SK-N-SH (cell line): ENCODE measurements around the gene GRAMD1B. TPM values are rescaled to one million over a fixed set of nuclear protein-coding genes. Genes with fewer than 3 reads are reported as not detected.

Source experiments
- CTCF ChIA-PET: fragments of 300-600, 350-600 bp; formaldehyde crosslinking; extraction: SDS; loops from one replicate; lab custom pipeline; 2021; lab: Yijun Ruan, JAX
- POLR2A ChIA-PET: fragments of 350-600 bp; sonication (Branson Sonifier 250); formaldehyde crosslinking; extraction: SDS; loops from one replicate; lab custom pipeline; 2020; ENCODE audit warnings: antibody characterized with exemption, inconsistent platforms; lab: Yijun Ruan, JAX
- DNase-seq: peaks from one replicate; pipeline ENCODE4 v3.0.0; 2012
- H2AFZ ChIP-seq: fragments of 200-600 bp; sonication (generic); 2 replicates; pipeline ENCODE4 v1.8.1; 2016; ENCODE audit warnings: antibody characterized with exemption, mild to moderate bottlenecking, low read depth
- H3F3A ChIP-seq: fragments of 200-600 bp; sonication (generic); replicated peaks from 2 replicates; pipeline ENCODE3; 2016; ENCODE audit warnings: antibody characterized with exemption, mild to moderate bottlenecking; ENCODE audit not compliant: insufficient read depth
- H3K27ac ChIP-seq, 2 experiments: fragments of 200-500 bp in 1 of 2; fragments of 200-600 bp in 1 of 2; sonication (Bioruptor generic) in 1 of 2; sonication (generic), shearing (Covaris generic) in 1 of 2; 2 replicates each; pipeline versions ENCODE4 v1.5.1 to v1.6.1; 2014 to 2016; ENCODE audit warnings: low read depth in 2 of 2, inconsistent platforms in 1 of 2, low read length in 1 of 2, mild to moderate bottlenecking in 1 of 2, mixed read lengths in 1 of 2
- H3K27me3 ChIP-seq: fragments of 200-600 bp; sonication (generic), shearing (Covaris generic); 2 replicates; pipeline ENCODE4 v1.6.1; 2016; ENCODE audit warnings: mixed run types; ENCODE audit not compliant: insufficient read depth
- H3K36me3 ChIP-seq, 2 experiments: fragments of 200-500 bp in 1 of 2; fragments of 200-600 bp in 1 of 2; sonication (Bioruptor generic) in 1 of 2; sonication (generic) in 1 of 2; replicated peaks in 1 of 2; 2 replicates each; pipeline versions ENCODE3 to v1.5.1; 2014 to 2016; ENCODE audit warnings: low read length in 1 of 2, mild to moderate bottlenecking in 1 of 2; ENCODE audit not compliant: insufficient read depth in 2 of 2, control insufficient read depth in 1 of 2
- H3K4me1 ChIP-seq, 2 experiments: fragments of 200-500 bp in 1 of 2; fragments of 200-600 bp in 1 of 2; sonication (Bioruptor generic) in 1 of 2; sonication (generic), shearing (Covaris generic) in 1 of 2; 2 replicates each; pipeline versions ENCODE4 v1.5.1 to v1.6.1; 2014 to 2016; ENCODE audit warnings: low read depth in 1 of 2, low read length in 1 of 2, mixed run types in 1 of 2; ENCODE audit not compliant: insufficient read depth in 2 of 2, control insufficient read depth in 1 of 2
- H3K4me2 ChIP-seq: fragments of 200-600 bp; sonication (generic), shearing (Covaris generic); 2 replicates; pipeline ENCODE4 v1.6.1; 2017; ENCODE audit warnings: mixed run types
- H3K4me3 ChIP-seq, 2 experiments: fragments of 200-500 bp in 1 of 2; fragments of 200-600 bp in 1 of 2; sonication (Bioruptor generic) in 1 of 2; sonication (generic), shearing (Covaris generic) in 1 of 2; 2 replicates each; pipeline versions ENCODE4 v1.5.1 to v1.8.1; 2014 to 2016; ENCODE audit warnings: low read depth in 2 of 2, inconsistent platforms in 1 of 2, low read length in 1 of 2, mild to moderate bottlenecking in 1 of 2, mixed read lengths in 1 of 2, moderate library complexity in 1 of 2
- H3K79me2 ChIP-seq: fragments of 200-600 bp; sonication (generic); 2 replicates; pipeline ENCODE4 v1.8.1; 2017; ENCODE audit warnings: mild to moderate bottlenecking; ENCODE audit not compliant: insufficient read depth
- H3K9ac ChIP-seq: fragments of 200-600 bp; sonication (generic); 2 replicates; pipeline ENCODE4 v1.6.1; 2017; ENCODE audit warnings: mixed run types
- H3K9me2 ChIP-seq: fragments of 200-600 bp; sonication (generic); 2 replicates; pipeline ENCODE4 v1.6.1; 2017; ENCODE audit warnings: mixed run types
- H3K9me3 ChIP-seq: fragments of 200-600 bp; sonication (generic); 2 replicates; pipeline ENCODE4 v1.6.1; 2017; ENCODE audit warnings: mixed run types, mild to moderate bottlenecking, moderate library complexity
- H4K20me1 ChIP-seq: fragments of 200-600 bp; sonication (generic); 2 replicates; pipeline ENCODE4 v1.6.1; 2017; ENCODE audit warnings: mild to moderate bottlenecking, mixed run types; ENCODE audit not compliant: insufficient read depth
- EP300 ChIP-seq, 2 experiments: IDR thresholded peaks; 2 replicates each; pipeline versions ENCODE4 v1.4.0 to v1.6.1; 2012; ENCODE audit warnings: borderline replicate concordance in 1 of 2, low read depth in 1 of 2, low read length in 1 of 2
- EZH2phosphoT487 ChIP-seq: fragments of 200-600 bp; sonication (generic); IDR thresholded peaks from 2 replicates; pipeline ENCODE4 v1.6.1; 2017; ENCODE audit warnings: low read depth, mixed run types, mild to moderate bottlenecking, antibody characterized with exemption, moderate library complexity, borderline replicate concordance
- FOSL2 ChIP-seq: IDR thresholded peaks from 2 replicates; pipeline ENCODE4 v1.4.0; 2012; ENCODE audit warnings: low read depth, mild to moderate bottlenecking, moderate library complexity, borderline replicate concordance
- GATA2 ChIP-seq: sonication (generic); formaldehyde crosslinking; IDR thresholded peaks from 2 replicates; pipeline ENCODE4 v1.5.0; 2020; ENCODE audit warnings: mild to moderate bottlenecking, missing genetic modification reagents
- MAX ChIP-seq: IDR thresholded peaks from 2 replicates; pipeline ENCODE4 v1.4.0; 2012; ENCODE audit warnings: low read depth
- RAD21 ChIP-seq: IDR thresholded peaks from 2 replicates; pipeline ENCODE4 v1.6.1; 2012; ENCODE audit warnings: mild to moderate bottlenecking, low read length
- SMC3 ChIP-seq: IDR thresholded peaks from 2 replicates; pipeline ENCODE4 v1.6.1; 2012; ENCODE audit warnings: low read depth, low read length, improper control_type of control experiment
- TAF1 ChIP-seq: IDR thresholded peaks from 2 replicates; pipeline ENCODE4 v1.6.1; 2012; ENCODE audit warnings: low read depth, mild to moderate bottlenecking, low read length, moderate library complexity, borderline replicate concordance
- YY1 ChIP-seq: IDR thresholded peaks from 2 replicates; pipeline ENCODE4 v1.4.0; 2012; ENCODE audit warnings: low read depth, mild to moderate bottlenecking
- ZBTB33 ChIP-seq: IDR thresholded peaks from 2 replicates; pipeline ENCODE4 v1.4.0; 2012; ENCODE audit warnings: low read depth, borderline replicate concordance
- WGBS: methylation state at CpG from one replicate; pipeline ENCODE4 v1.1.6; 2017; ENCODE audit warnings: low lambda C conversion rate; 5-methylcytosine and 5-hydroxymethylcytosine counted together
- polyA plus RNA-seq, 3 experiments: library from polyadenylated mRNA; depleted of rRNA; stranded (reverse); fragments of >200 nt; gene quantifications; 2 replicates each; pipeline ENCODE4 v1.2.3, GENCODE V29; 2012
- TF ChIP-seq, protein P1 (sequence below): fragments of 200-600 bp; sonication (generic); IDR thresholded peaks from 2 replicates; pipeline ENCODE4 v1.6.1; 2017; ENCODE audit warnings: antibody characterized with exemption, mild to moderate bottlenecking, moderate library complexity
- TF ChIP-seq, protein P2 (sequence below): IDR thresholded peaks from 2 replicates; pipeline ENCODE4 v1.6.1; 2012; ENCODE audit warnings: mild to moderate bottlenecking, low read depth, low read length, moderate library complexity

GRAMD1B gene
- polyA plus RNA-seq, 1 of the 3 experiments (the other 2 are of a cell fraction): 14.5 TPM

- H3K27ac ChIP-seq: peak overlapping the region; percentile 11 to 96; a peak in 3 of 4 replicates
- POLR2A ChIA-PET: no interaction called here
- no peaks in the 10 kb centered on the region for H3K9me3 ChIP-seq
These were observed 45.4 kb downstream of the GRAMD1B start for GRCh38 chr11:123475469-123475868.

GRCh38 chr11:123477205-123477907, 47.3 kb downstream of the GRAMD1B start:
- peaks cover 15% of the 10 kb centered on the region; the same call in 1 of the 2 replicates for H3K79me2 ChIP-seq
- WGBS: 95% methylated on average over 9 of the region's 9 CpGs
- no peak overlapping the region for H3K4me2 ChIP-seq
- TF ChIP-seq, protein P1, sequence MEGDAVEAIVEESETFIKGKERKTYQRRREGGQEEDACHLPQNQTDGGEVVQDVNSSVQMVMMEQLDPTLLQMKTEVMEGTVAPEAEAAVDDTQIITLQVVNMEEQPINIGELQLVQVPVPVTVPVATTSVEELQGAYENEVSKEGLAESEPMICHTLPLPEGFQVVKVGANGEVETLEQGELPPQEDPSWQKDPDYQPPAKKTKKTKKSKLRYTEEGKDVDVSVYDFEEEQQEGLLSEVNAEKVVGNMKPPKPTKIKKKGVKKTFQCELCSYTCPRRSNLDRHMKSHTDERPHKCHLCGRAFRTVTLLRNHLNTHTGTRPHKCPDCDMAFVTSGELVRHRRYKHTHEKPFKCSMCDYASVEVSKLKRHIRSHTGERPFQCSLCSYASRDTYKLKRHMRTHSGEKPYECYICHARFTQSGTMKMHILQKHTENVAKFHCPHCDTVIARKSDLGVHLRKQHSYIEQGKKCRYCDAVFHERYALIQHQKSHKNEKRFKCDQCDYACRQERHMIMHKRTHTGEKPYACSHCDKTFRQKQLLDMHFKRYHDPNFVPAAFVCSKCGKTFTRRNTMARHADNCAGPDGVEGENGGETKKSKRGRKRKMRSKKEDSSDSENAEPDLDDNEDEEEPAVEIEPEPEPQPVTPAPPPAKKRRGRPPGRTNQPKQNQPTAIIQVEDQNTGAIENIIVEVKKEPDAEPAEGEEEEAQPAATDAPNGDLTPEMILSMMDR: no peak
- TF ChIP-seq TAF1: no peak
- no peak for TF ChIP-seq GATA2
- no peak for TF ChIP-seq ZBTB33
- TF ChIP-seq, protein P2, sequence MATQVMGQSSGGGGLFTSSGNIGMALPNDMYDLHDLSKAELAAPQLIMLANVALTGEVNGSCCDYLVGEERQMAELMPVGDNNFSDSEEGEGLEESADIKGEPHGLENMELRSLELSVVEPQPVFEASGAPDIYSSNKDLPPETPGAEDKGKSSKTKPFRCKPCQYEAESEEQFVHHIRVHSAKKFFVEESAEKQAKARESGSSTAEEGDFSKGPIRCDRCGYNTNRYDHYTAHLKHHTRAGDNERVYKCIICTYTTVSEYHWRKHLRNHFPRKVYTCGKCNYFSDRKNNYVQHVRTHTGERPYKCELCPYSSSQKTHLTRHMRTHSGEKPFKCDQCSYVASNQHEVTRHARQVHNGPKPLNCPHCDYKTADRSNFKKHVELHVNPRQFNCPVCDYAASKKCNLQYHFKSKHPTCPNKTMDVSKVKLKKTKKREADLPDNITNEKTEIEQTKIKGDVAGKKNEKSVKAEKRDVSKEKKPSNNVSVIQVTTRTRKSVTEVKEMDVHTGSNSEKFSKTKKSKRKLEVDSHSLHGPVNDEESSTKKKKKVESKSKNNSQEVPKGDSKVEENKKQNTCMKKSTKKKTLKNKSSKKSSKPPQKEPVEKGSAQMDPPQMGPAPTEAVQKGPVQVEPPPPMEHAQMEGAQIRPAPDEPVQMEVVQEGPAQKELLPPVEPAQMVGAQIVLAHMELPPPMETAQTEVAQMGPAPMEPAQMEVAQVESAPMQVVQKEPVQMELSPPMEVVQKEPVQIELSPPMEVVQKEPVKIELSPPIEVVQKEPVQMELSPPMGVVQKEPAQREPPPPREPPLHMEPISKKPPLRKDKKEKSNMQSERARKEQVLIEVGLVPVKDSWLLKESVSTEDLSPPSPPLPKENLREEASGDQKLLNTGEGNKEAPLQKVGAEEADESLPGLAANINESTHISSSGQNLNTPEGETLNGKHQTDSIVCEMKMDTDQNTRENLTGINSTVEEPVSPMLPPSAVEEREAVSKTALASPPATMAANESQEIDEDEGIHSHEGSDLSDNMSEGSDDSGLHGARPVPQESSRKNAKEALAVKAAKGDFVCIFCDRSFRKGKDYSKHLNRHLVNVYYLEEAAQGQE: no peak
- TF ChIP-seq FOSL2: no peak
- TF ChIP-seq EP300 (IDR thresholded peaks at IDR 0.05; ENCODE audit: borderline replicate concordance in 1 of 2, low read depth in 1 of 2, low read length in 1 of 2): no peak

More at GRCh38 chr11:123475469-123475868, 45.4 kb downstream of the GRAMD1B start:
- Histone ChIP-seq H3K4me1 (peaks cover 10 to 37% of the 10 kb centered on the region in 2 experiments; a peak in 3 of 4 replicates), H3K9ac (peak overlapping the region; percentile 60; the same call in 1 of the 2 replicates), H3K36me3 (no peaks in the 10 kb centered on the region), H2AFZ (peak overlapping the region; percentile 80; the same call in 1 of the 2 replicates), H3K79me2 (peaks cover 19% of the 10 kb centered on the region; the same call in 1 of the 2 replicates), H3K4me3 (no peak overlapping the region), H4K20me1 (no peaks in the 10 kb centered on the region), H3K27me3 (no peaks in the 10 kb centered on the region), H3F3A (peaks cover 16% of the 10 kb centered on the region)
- peak; percentile 26 for DNase-seq
- WGBS: 63% methylated on average over 3 of the region's 3 CpGs
- CTCF ChIA-PET: interaction anchor here (0.7 to 9.5 kb wide), 25 partner anchors 9 to 376 kb away, joined by 3 to 198 read pairs (median 4); no protein-coding TSS in a partner anchor
- TF ChIP-seq EZH2phosphoT487 (no peak), RAD21 (peak; percentile 66), MAX (peak; percentile 13; the same call in 1 of the 2 replicates), SMC3 (peak; percentile 61), YY1 (no peak)
- TF ChIP-seq, protein P1: peak; percentile 63
- TF ChIP-seq, all 33 proteins: peak for 4
- peak overlapping the region; percentile 12 for H3K4me2 ChIP-seq
- H3K9me2 ChIP-seq: no peaks in the 10 kb centered on the region

More at GRCh38 chr11:123477205-123477907, 47.3 kb downstream of the GRAMD1B start:
- Histone ChIP-seq H3F3A (peaks cover 16% of the 10 kb centered on the region), H4K20me1 (no peaks in the 10 kb centered on the region), H3K9me3 (no peaks in the 10 kb centered on the region), H3K27me3 (no peaks in the 10 kb centered on the region), H3K4me3 (no peak overlapping the region), H3K27ac (no peak overlapping the region), H3K9me2 (no peaks in the 10 kb centered on the region), H2AFZ (no peak overlapping the region), H3K9ac (no peak overlapping the region), H3K4me1 (peaks cover 10 to 30% of the 10 kb centered on the region in 2 experiments; a peak in 3 of 4 replicates), H3K36me3 (peaks cover 0 to 6% of the 10 kb centered on the region in 2 experiments)
- DNase-seq: no peak
- POLR2A ChIA-PET: no interaction called here
- CTCF ChIA-PET: interaction anchor here (1.1 to 9.5 kb wide), 15 partner anchors 10 to 374 kb away, joined by 3 to 198 read pairs (median 8); no protein-coding TSS in a partner anchor
